OCI-LY1 (cell line): Measurements from ENCODE around the gene LDLRAD3.

ENCODE experiments used
- H2AFZ ChIP-seq: fragments of 200-600 bp; sonication (generic), shearing (Covaris generic); 2 replicates; pipeline ENCODE4 v1.6.0; 2014; ENCODE audit warnings: antibody characterized with exemption, mild to moderate bottlenecking, low read length
- H3F3A ChIP-seq: fragments of 200-600 bp; sonication (generic), shearing (Covaris generic); 2 replicates; pipeline ENCODE4 v1.6.0; 2014; ENCODE audit warnings: mild to moderate bottlenecking, antibody characterized with exemption, low read length, moderate library complexity; ENCODE audit not compliant: insufficient read depth
- H3K27ac ChIP-seq: fragments of 200-600 bp; sonication (generic); 2 replicates; pipeline ENCODE4 v1.5.1; 2014; ENCODE audit warnings: low read length, mixed run types, mild to moderate bottlenecking, low read depth; ENCODE audit not compliant: poor library complexity, severe bottlenecking
- H3K27me3 ChIP-seq: fragments of 200-600 bp; sonication (generic); 2 replicates; pipeline ENCODE4 v1.6.0; 2014; ENCODE audit warnings: antibody characterized with exemption, mild to moderate bottlenecking, low read length, moderate library complexity; ENCODE audit not compliant: insufficient read depth
- H3K36me3 ChIP-seq: fragments of 200-600 bp; sonication (generic); 2 replicates; pipeline ENCODE4 v1.6.1; 2014; ENCODE audit warnings: mild to moderate bottlenecking, antibody characterized with exemption, low read length, moderate library complexity, mixed read lengths; ENCODE audit not compliant: insufficient read depth
- H3K4me1 ChIP-seq: fragments of 200-600 bp; sonication (generic); 2 replicates; pipeline ENCODE4 v1.5.1; 2014; ENCODE audit warnings: mild to moderate bottlenecking, low read length, moderate library complexity; ENCODE audit not compliant: insufficient read depth, severe bottlenecking
- H3K4me2 ChIP-seq: fragments of 200-600 bp; sonication (generic), shearing (Covaris generic); 2 replicates; pipeline ENCODE4 v1.6.1; 2014; ENCODE audit warnings: low read length
- H3K4me3 ChIP-seq: fragments of 200-600 bp; sonication (generic); 2 replicates; pipeline ENCODE4 v1.5.1; 2014; ENCODE audit warnings: low read length, low read depth, mild to moderate bottlenecking, mixed read lengths; ENCODE audit not compliant: poor library complexity, severe bottlenecking
- H3K79me2 ChIP-seq: fragments of 200-600 bp; shearing (Covaris generic); 2 replicates; pipeline ENCODE4 v1.6.1; 2016; ENCODE audit warnings: mixed run types, low read length, mixed read lengths; ENCODE audit not compliant: insufficient read depth
- H3K9ac ChIP-seq: fragments of 200-600 bp; sonication (generic), shearing (Covaris generic); 2 replicates; pipeline ENCODE4 v1.6.1; 2014; ENCODE audit warnings: mild to moderate bottlenecking, low read length, mixed read lengths
- H3K9me2 ChIP-seq: fragments of 200-600 bp; sonication (generic), shearing (Covaris generic); 2 replicates; pipeline ENCODE4 v1.6.1; 2014; ENCODE audit warnings: low read depth, mild to moderate bottlenecking, low read length, mixed read lengths
- H3K9me3 ChIP-seq: fragments of 200-600 bp; shearing (Covaris generic); 2 replicates; pipeline ENCODE4 v1.6.1; 2014; ENCODE audit warnings: low read length, mixed read lengths
- H4K20me1 ChIP-seq: fragments of 200-600 bp; sonication (generic), shearing (Covaris generic); 2 replicates; pipeline ENCODE4 v1.6.0; 2016; ENCODE audit warnings: mild to moderate bottlenecking, low read length; ENCODE audit not compliant: insufficient read depth
- EZH2 ChIP-seq: fragments of 200-600 bp; sonication (generic), shearing (Covaris generic); IDR thresholded peaks from 2 replicates; pipeline ENCODE4 v1.8.0; 2017; ENCODE audit warnings: borderline replicate concordance, mixed run types, mild to moderate bottlenecking, antibody characterized with exemption, low read length, moderate library complexity, mixed read lengths
- TF ChIP-seq, protein P1 (sequence below): fragments of 200-600 bp; sonication (generic), shearing (Covaris generic); IDR thresholded peaks from 2 replicates; pipeline ENCODE4 v1.5.1; 2017; ENCODE audit warnings: mild to moderate bottlenecking, antibody characterized with exemption, low read length, moderate library complexity, mixed read lengths

Gene LDLRAD3

DNA sequence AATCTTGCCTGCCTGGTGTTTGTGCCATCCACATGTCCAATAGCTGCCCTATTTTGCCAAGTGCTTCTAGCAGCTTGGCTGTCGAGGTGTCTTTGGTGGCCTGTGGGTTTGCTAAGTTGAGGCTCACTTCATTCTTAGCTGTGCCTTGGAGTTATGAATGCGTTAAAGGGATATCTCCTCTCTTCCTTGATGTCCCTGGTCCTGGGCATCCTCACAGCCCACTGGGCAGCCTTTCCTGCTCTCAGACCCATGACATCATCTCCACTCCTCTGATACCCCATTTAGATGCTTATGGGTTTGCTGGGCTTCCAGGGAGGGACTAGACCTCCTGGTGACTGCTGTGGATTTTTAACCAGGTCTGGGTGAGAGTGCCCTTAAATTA lies 1.3 kb downstream of the LDLRAD3 start:
- no peak for TF ChIP-seq EZH2
- TF ChIP-seq, protein P1, sequence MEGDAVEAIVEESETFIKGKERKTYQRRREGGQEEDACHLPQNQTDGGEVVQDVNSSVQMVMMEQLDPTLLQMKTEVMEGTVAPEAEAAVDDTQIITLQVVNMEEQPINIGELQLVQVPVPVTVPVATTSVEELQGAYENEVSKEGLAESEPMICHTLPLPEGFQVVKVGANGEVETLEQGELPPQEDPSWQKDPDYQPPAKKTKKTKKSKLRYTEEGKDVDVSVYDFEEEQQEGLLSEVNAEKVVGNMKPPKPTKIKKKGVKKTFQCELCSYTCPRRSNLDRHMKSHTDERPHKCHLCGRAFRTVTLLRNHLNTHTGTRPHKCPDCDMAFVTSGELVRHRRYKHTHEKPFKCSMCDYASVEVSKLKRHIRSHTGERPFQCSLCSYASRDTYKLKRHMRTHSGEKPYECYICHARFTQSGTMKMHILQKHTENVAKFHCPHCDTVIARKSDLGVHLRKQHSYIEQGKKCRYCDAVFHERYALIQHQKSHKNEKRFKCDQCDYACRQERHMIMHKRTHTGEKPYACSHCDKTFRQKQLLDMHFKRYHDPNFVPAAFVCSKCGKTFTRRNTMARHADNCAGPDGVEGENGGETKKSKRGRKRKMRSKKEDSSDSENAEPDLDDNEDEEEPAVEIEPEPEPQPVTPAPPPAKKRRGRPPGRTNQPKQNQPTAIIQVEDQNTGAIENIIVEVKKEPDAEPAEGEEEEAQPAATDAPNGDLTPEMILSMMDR: no peak
- Histone ChIP-seq H3K4me1 (no peaks in the 10 kb centered on the region), H4K20me1 (no peaks in the 10 kb centered on the region), H3K9me3 (no peaks in the 10 kb centered on the region), H3F3A (no peaks in the 10 kb centered on the region), H3K79me2 (no peaks in the 10 kb centered on the region), H3K27me3 (no peaks in the 10 kb centered on the region), H3K4me3 (no peak overlapping the region), H3K4me2 (no peak overlapping the region), H3K9me2 (no peaks in the 10 kb centered on the region), H3K36me3 (no peaks in the 10 kb centered on the region), H3K27ac (no peak overlapping the region), H2AFZ (no peak overlapping the region), H3K9ac (no peak overlapping the region)

DNA sequence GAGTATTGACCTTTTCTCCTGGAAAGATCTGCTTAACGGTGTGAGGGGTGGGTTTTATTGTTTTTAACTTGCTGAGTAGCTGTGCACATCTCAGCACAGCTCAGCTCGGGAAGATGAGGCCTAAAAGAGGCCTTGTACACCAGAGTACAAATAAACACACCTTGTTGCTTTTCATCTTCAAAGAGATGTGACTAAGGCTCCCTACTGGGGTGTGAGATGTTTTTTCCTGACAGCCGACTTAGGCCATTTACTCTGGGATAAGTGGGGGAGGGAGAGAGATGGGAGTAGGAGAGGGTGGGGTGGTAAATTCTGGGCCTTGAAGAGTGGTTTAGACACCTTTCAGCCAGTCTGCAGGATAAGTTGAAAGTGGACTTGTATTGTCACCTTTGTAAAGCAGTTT lies 2.9 kb downstream of the LDLRAD3 start:
- Histone ChIP-seq H3K9me2 (no peaks in the 10 kb centered on the region), H3K9ac (no peak overlapping the region), H3K27me3 (no peaks in the 10 kb centered on the region), H3K4me3 (no peak overlapping the region), H3F3A (no peaks in the 10 kb centered on the region), H2AFZ (no peak overlapping the region), H3K4me1 (no peaks in the 10 kb centered on the region), H4K20me1 (no peaks in the 10 kb centered on the region), H3K27ac (no peak overlapping the region), H3K9me3 (no peaks in the 10 kb centered on the region), H3K4me2 (no peak overlapping the region), H3K79me2 (no peaks in the 10 kb centered on the region), H3K36me3 (no peaks in the 10 kb centered on the region)
- TF ChIP-seq, protein P1: no peak
- no peak for TF ChIP-seq EZH2

DNA sequence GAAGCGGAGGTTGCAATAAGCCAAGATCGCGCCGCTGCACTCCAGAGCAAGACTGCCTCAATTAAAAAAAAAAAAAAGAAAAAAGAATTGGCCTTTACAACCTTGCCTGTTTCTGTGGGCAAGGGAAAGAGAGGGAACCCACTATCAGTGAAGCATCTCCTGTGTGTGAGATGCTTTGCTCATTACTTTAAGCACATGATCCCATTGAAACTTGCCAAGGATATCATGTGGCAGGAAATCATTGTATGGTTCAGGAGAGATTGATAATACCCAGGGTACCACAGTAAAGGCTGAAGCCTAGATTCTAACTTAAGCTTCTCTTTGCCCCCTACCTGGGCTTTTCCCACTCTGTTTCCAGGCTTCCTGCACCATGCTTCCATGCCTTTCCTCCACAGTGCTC lies 3.6 kb downstream of the LDLRAD3 start:
- no peaks in the 10 kb centered on the region for H3K79me2 ChIP-seq
- no peaks in the 10 kb centered on the region for H4K20me1 ChIP-seq
- no peaks in the 10 kb centered on the region for H3F3A ChIP-seq
- no peaks in the 10 kb centered on the region for H3K36me3 ChIP-seq
- no peaks in the 10 kb centered on the region for H3K27me3 ChIP-seq
- H3K9me3 ChIP-seq: no peaks in the 10 kb centered on the region
- no peak overlapping the region for H3K9ac ChIP-seq
- H3K4me2 ChIP-seq: no peak overlapping the region
- no peaks in the 10 kb centered on the region for H3K4me1 ChIP-seq
- H3K27ac ChIP-seq: no peak overlapping the region
- no peak for TF ChIP-seq EZH2
- H3K9me2 ChIP-seq: no peaks in the 10 kb centered on the region
- no peak overlapping the region for H3K4me3 ChIP-seq
- no peak overlapping the region for H2AFZ ChIP-seq

DNA sequence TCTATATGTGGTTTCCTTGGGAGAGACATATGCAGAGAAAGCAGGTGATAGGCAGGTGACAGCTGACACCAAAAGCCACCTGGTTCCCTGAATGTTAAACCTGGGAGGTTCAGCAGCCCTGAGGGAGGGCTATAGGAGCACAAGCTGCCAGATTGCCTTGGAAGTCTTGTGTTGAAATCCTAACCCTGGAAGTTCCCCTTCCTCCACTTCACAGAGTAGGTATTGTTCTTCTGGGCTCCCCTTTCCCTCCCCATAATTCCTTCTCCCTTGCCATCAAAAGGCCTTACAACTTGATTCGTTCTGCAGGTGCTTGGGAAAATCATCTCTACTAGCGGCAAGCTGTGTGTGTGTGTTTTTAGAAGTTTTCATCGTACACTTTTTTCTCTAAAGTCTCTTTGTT lies 5.4 kb downstream of the LDLRAD3 start:
- H3K9me3 ChIP-seq: no peaks in the 10 kb centered on the region
- H3K4me3 ChIP-seq: no peak overlapping the region
- H3K79me2 ChIP-seq: no peaks in the 10 kb centered on the region
- no peaks in the 10 kb centered on the region for H3F3A ChIP-seq
- H3K9ac ChIP-seq: no peak overlapping the region
- H3K27me3 ChIP-seq: no peaks in the 10 kb centered on the region
- no peaks in the 10 kb centered on the region for H3K4me1 ChIP-seq
- no peak overlapping the region for H3K27ac ChIP-seq
- no peaks in the 10 kb centered on the region for H3K9me2 ChIP-seq
- H4K20me1 ChIP-seq: no peaks in the 10 kb centered on the region
- no peak overlapping the region for H3K4me2 ChIP-seq
- H3K36me3 ChIP-seq: no peaks in the 10 kb centered on the region
- TF ChIP-seq EZH2: no peak
- TF ChIP-seq, protein P1: no peak
- H2AFZ ChIP-seq: no peak overlapping the region
